GM12864 (cell line): ENCODE measurements around the gene KIF5B.
"Not testable (repeated sequence)": the region's sequence is repeated elsewhere in the genome, so short reads cannot be mapped to it uniquely, and the experiment has no call there.

Experiments used
- DNase-seq: peaks from one replicate; pipeline ENCODE4 v3.0.0-alpha.2; 2011; ENCODE audit warnings: low read depth
- H3K4me3 ChIP-seq: 2 replicates; pipeline ENCODE4 v1.5.1; 2011; ENCODE audit warnings: mild to moderate bottlenecking, low read depth, low read length, control low read depth
- TF ChIP-seq, protein P1 (sequence below): IDR thresholded peaks from 2 replicates; pipeline ENCODE4 v1.5.1; 2011; ENCODE audit warnings: low read depth, mild to moderate bottlenecking, moderate library complexity, low read length, control low read depth, inconsistent platforms; ENCODE audit errors: missing control alignments

The KIF5B gene

DNA sequence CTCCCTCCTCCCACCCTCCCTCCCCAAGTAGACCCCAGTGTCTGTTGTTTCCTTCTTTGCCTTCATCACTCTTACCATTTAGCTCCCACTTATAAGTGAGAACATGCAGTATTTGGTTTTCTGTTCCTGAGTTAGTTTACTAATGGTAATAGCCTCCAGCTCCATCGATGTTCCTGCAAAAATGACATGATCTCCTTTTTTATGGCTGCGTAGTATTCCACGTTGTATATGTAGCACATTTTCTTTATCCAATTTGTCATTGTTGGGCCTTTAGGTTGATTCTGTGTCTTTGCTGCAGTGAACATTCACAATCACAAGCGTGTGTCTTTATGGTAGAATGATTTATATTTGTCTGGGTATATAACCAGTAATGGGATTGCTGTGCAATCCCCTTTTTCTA, 75.8 kb downstream of the KIF5B start:
- no peak overlapping the region for H3K4me3 ChIP-seq
- TF ChIP-seq, protein P1, sequence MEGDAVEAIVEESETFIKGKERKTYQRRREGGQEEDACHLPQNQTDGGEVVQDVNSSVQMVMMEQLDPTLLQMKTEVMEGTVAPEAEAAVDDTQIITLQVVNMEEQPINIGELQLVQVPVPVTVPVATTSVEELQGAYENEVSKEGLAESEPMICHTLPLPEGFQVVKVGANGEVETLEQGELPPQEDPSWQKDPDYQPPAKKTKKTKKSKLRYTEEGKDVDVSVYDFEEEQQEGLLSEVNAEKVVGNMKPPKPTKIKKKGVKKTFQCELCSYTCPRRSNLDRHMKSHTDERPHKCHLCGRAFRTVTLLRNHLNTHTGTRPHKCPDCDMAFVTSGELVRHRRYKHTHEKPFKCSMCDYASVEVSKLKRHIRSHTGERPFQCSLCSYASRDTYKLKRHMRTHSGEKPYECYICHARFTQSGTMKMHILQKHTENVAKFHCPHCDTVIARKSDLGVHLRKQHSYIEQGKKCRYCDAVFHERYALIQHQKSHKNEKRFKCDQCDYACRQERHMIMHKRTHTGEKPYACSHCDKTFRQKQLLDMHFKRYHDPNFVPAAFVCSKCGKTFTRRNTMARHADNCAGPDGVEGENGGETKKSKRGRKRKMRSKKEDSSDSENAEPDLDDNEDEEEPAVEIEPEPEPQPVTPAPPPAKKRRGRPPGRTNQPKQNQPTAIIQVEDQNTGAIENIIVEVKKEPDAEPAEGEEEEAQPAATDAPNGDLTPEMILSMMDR: no peak
- no peak for DNase-seq

DNA sequence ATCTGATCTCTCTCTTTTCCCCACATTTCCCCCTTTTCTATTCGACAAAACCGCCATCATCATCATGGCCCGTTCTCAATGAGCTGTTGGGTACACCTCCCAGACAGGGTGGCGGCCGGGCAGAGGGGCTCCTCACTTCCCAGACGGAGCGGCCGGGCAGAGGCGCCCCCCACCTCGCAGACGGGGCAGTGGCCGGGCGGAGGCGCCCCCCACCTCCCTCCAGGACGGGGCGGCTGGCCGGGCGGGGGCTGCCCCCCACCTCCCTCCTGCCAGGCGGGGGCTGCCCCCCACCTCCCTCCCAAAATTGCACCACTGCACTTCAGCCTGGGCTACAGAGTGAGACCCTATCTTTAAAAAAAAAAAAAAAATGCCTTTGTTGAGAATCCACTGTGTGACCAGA, 77.2 kb downstream of the KIF5B start:
- H3K4me3 ChIP-seq, DNase-seq: not testable (repeated sequence)

DNA sequence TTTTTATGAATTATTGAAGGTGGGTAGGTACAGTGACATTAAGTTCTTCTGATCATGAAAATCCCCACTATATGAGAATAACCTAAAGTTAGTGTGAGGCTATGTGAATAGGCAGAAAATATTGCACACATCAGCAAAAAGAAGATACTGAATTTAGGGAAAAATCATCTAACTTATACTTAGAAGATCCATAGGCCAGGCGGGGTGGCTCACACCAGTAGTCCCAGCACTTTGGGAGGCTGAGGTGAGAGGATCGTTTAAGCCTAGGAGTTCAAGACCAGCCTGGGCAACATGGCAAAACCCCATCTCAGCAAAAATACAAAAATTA, 78.1 kb downstream of the KIF5B start:
- TF ChIP-seq, protein P1: no peak
- no peak overlapping the region for H3K4me3 ChIP-seq
- DNase-seq: no peak

DNA sequence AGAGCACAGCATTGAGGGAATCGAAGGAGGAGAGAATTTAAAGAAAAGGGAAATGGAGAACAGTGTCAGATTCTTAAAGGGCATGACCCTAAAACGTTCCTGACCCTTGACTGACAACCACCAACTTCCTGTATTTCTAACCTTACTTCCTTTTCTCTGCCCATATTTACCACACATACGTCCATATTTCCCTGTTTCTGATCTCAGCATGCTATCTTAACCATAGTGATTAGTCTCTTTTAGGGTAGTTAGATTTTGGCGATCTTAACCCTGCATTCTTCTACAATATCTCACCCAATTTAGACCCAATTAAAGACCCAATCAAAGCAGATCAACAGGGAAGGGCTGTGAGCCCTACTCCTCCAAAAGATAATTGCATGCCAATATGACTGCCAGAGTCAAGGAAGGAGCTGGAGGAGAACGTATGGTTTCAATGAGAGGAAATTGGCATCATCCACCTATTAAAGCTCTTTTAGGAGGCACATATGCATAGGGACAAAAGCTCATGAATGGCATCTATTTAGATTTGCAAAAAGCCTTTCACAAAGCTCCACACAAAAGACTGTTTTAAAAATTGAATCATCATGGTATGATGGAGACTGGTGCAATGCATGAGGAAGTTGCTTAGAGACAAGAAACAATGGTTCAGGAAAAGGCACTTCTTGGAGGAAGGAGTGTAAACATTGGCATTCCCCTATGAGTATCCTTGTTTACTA, 78.6 kb downstream of the KIF5B start:
- TF ChIP-seq, protein P1: no peak
- no peak overlapping the region for H3K4me3 ChIP-seq
- DNase-seq: peak; percentile 16

DNA sequence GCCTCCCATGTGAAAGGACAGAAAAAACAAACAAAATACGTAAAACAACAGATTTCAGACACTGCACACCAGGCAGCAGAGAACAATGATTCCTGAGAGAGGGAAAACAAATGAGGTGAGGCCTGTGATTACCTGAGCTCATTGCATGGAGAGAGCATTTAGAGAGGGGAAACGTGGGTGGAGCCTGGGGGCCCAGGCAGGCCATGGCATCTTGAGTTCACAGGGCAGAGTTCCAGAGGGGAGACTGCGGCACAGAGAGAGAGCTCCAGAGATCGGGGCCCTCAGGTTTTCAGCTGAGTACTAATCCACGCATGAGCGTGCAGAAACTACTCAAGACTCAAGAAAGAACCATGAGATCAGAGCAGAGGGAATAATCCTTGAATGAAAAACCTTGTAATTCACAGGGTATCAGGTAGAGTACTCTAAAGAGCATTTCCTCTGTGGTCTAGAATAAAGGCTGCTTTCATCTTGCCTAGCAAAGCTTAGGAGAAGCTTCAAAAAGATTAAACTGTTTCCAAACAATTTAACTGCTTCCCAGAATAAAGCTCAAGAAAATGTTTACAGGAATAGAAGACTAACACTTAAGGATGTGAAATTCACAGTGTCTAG, 81.0 kb downstream of the KIF5B start:
- no peak overlapping the region for H3K4me3 ChIP-seq
- TF ChIP-seq, protein P1: no peak
- no peak for DNase-seq

DNA sequence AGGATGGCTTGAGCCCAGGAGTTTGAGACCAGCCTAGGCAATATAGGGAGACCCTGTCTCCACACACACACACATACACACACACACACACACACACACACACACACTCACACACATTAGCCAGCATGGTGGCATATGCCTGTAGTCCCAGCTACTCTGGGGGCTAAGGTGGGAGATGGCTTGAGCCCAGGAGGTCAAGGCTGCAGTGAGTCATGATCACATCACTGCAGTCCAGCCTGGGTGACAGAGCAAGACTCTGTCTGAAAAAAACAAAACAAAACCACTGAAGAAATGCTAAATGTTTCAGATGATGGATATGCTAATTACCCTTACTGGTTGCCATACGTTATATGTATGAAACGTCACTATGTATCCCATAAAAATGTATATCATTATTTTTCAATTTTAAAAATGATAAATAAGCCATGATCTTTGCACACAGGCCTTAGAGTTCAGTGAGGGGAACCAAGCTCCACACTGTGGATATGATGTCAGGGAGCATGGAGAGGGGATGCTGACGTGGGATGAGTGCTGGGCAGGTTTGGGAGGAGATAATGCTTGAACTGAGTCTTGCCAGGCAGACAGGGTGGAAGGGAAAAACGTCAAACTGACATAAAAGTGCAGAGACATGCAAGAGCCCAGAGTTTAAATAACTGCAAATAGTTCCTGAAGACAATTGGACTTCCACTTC, 81.6 kb downstream of the KIF5B start:
- DNase-seq: no peak
- TF ChIP-seq, protein P1: no peak
- no peak overlapping the region for H3K4me3 ChIP-seq

DNA sequence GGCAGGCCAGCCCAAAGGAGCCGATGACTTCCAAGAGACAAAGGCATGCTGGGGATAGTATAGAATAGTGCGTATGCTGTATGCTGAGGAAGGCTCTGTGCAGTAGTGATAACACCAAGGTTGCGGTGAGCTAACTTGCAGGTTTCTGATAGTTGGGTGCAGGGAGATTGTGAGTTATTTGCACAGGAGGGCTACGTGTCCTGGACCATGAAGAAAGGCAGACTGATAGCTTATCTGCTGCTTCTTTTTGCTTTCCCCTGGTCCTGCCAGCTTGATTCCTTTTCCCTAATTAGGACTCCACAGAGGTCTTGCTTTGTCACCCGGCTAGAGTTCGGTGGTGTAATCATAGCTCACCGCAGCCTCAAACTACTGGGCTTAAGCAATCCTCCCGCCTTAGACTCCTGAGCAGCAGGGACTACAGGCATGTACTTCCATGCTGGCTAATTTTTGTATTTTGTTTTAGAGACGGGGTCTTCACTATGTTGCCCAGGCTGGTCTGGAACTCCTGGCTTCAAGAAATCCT, 83.6 kb downstream of the KIF5B start:
- TF ChIP-seq, protein P1: no peak
- DNase-seq: no peak
- H3K4me3 ChIP-seq: no peak overlapping the region

DNA sequence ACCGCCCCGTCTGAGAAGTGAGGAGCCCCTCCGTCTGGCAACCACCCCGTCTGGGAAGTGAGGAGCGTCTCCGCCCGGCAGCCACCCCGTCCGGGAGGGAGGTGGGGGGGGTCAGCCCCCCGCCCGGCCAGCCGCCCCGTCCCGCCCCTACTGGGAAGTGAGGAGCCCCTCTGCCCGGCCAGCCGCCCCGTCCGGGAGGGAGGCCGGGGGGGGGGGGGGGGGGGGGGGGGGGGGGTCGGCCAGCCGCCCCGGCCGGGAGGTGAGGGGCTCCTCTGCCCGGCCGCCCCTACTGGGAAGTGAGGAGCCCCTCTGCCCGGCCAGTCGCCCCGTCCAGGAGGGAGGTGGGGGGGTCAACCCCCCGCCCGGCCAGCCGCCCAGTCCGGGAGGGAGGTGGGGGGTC, 86.4 kb downstream of the KIF5B start:
- DNase-seq, H3K4me3 ChIP-seq: not testable (repeated sequence)
